22Rv1 (cell line): ENCODE results near the gene LRMDA.

Source experiments
- ZFX ChIP-seq: fragments of 450-650 bp; IDR thresholded peaks from 2 replicates; pipeline ENCODE4 v1.6.1; 2017; ENCODE audit warnings: antibody characterized with exemption, borderline replicate concordance
- TF ChIP-seq, protein P1 (sequence below): fragments of 450-650 bp; IDR thresholded peaks from 2 replicates; pipeline ENCODE4 v1.5.1; 2017; ENCODE audit warnings: mild to moderate bottlenecking

DNA sequence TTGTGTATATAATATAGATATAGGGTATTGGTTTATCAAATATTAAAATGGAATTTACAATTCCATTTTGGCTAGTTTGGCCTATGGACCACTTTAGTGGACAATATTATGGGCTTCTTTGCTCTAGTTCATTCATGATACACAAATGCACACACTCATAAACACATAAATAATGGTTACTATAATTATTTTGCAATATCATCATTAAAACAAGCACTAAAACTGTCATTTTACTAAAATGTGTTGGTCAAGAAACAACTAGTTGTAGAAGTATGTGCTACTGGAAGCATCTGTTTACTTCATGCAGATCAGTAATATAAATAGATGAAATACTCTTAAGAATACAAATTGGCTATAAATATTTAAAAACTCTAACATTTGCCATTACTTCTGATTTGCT lies 1131.9 kb downstream of the LRMDA start:
- TF ChIP-seq, protein P1, sequence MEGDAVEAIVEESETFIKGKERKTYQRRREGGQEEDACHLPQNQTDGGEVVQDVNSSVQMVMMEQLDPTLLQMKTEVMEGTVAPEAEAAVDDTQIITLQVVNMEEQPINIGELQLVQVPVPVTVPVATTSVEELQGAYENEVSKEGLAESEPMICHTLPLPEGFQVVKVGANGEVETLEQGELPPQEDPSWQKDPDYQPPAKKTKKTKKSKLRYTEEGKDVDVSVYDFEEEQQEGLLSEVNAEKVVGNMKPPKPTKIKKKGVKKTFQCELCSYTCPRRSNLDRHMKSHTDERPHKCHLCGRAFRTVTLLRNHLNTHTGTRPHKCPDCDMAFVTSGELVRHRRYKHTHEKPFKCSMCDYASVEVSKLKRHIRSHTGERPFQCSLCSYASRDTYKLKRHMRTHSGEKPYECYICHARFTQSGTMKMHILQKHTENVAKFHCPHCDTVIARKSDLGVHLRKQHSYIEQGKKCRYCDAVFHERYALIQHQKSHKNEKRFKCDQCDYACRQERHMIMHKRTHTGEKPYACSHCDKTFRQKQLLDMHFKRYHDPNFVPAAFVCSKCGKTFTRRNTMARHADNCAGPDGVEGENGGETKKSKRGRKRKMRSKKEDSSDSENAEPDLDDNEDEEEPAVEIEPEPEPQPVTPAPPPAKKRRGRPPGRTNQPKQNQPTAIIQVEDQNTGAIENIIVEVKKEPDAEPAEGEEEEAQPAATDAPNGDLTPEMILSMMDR = no peak
- no peak for TF ChIP-seq ZFX
